GF-D8 (cell line): ENCODE results near the gene KLC3.

Source experiments
- DNase-seq: peaks from one replicate; lab custom pipeline; 2025; lab: John Stamatoyannopoulos, UW

The KLC3 gene

DNA sequence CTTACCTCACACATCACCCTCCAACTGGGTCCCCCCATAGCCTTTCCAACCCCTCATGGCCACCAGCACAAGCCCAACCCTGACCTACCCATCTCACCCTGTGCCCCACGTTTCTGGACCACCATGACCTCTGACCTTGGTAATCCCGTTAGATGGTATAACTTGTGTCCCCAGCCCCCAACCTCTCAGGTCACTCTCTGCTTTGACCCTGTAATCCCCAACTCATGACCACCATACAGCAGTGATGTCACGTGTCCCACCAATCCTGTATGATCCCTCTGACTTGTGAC lies 8.5 kb downstream of the KLC3 start:
- DNase-seq, result no peak

DNA sequence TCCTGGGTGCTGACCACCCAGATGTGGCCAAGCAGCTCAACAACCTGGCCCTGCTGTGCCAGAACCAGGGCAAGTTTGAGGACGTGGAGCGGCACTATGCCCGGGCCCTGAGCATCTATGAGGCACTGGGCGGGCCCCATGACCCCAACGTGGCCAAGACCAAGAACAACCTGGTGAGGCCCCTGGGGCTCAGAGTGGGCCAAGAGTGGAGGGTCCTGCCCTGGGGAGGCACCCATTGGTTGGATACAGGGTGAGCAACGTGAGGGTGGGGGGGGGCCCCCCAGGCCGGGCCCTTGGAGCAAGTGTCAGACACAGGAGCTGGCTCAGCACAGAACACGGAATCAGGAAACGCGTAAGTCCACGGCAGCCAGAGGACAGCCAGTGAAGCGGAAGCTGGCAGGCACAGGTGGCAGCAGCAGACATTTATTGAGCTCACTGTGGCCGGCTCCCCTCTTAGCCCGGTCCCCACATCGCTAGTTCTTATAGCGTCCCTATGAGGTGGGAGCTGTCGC lies 8.9 kb downstream of the KLC3 start:
- DNase-seq, result no peak

DNA sequence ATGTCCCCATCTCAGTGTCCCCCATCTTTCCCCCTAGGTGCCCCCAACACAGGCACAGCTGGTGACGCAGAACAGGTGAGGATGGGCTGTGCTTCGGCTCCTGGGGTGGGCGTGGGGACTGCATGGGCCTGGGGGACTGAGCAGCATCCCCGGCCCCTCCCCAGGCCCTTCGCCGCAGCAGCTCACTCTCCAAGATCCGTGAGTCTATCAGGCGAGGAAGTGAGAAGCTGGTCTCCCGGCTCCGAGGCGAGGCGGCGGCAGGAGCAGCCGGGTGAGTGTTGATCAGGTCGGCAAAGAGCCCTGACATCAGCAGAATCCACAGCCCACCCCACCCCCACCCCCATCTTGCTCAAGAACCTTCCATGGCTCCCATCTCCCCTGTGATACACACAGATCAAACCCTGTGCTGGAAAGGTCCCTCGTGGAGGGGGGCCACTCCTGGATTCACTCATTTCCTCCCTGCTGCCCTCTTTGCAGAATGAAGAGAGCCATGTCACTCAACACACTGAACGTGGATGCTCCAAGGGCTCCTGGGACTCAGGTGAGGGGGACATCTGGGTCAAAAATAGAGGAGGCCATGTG lies 10.0 kb downstream of the KLC3 start:
- no peak for DNase-seq

DNA sequence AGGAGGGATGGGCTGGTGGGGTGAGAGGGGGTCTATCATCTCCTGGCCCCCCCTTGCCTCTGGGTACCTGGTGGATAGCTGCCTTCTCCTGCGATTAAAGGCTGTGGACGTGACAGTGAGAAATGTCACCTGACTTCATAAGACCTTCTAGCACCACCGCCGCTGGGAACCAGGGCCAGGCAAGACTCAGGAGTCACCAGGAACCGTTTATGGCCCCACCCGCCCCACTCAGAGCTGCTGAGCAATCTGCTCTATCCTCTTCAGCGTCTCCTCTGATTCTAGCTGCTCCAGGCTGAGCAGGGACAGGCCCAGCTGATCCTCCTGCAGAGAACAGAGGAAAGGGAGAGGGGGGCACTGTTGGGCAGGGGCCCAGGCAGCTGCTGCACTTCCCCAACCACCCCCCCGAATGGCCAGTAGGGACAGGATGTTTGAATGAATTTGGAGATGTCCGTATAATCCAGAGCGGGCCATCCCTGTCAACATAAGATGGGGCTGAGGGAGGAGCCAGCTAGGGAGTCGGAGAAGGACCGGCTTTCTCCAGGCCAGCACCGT lies 10.9 kb downstream of the KLC3 start:
- no peak for DNase-seq

DNA sequence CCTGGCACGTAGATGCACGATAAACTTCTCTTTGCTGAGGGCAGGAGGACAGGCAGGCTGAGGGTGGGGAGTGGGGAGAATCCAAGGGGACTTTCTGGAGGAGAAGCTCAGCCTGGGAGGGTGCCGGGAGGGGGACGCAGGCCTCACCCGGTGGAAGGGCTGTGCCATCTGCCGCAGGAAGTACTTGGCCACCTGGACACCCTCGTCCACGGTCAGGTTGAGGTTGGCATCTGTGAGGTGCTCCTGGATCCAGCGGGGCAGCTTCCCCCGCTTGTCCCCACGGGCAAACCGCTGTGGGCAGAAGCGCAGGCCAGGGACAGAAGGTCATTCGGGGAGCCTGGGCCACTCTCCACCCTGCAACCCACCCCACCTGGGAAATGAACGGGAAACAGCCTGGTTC lies 11.5 kb downstream of the KLC3 start:
- DNase-seq, result no peak

DNA sequence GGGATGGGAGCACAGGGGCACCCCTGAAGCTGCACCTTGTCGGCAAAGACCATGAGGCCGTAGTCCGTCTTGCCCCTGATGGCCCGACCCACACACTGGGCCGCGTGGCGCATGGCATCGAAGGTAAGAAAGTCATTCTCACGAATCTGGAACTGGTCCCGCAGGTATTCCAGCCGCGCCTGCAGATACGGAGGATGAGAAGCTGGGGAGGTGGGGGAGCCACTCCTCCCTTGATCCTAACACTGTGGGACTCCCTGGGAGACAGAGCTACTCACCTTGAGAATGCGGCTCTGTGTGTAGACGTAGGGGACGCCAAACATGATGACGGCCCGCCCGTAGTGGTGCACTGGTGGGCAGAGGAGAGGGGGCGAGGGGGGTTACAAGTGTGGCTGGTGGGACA lies 11.9 kb downstream of the KLC3 start:
- no peak for DNase-seq

DNA sequence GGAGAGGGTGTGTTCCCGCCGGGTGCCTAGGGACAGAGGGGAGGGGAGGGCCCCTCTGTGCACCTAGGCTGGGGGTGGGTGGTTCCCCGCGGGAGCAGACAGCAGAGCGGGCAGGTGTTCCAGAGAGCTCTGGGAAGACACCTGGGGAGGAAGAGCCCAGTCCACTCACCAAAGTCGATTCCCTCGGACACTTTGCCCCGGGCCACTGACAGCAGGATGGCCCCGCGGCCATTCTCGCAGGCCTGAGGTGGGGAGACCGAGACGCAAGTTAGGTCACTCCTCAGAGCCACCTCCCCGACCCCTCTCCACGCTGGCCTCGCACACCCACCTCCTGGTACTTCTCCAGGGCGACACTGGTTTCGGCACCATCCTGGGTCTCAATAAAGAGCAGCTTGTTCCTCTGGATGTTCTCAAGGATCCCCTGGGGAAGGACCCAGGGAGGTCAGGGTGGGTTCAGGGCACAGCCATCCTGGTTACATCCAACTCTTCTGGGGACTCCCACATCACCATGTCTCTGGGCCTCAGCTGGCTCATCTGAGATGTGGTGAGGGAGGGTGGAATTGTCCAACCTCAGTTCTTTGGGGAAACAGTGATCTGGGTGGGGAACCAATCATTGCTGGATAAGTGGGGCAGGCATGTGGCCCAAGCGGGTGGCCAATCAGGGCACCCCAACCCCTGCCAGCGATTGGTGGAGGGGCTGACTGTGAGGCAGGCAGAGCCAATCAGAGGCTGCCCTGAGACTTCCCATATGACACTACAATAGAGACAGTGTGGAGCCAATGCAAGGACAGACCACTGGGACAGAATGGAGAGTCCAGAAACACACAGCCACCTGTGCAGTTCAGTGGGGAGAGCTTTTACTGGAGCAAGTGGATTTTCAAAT lies 12.6 kb downstream of the KLC3 start:
- DNase-seq, result no peak

DNA sequence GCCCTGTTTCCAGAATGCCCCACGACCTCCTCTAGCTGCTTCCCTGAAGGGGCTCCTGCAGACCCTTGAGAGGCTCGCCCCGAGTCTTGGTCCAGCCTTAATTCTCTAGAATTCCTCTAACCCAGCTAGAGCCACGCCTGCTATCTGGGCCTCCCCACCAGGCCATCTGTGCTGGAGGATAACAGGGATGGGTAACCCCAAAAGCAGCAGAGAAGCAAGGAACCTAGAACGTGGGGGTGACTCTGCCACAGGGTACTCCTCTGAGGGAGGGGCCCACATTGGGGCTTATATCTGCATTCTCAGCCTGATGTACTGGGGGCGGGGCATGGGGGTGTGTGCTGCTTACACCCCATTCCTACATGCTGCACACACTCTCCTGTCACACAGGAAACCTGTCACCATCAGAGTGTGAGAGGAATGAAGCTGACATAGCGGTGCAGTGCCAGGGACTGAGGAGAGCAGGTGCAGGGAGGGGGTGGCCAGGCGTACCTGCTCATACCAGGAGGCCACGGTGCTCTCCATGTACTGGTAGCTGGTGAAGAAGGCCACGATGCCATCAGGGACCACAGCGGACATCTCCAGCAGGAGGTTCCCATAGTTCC lies 13.8 kb downstream of the KLC3 start:
- DNase-seq, result no peak

DNA sequence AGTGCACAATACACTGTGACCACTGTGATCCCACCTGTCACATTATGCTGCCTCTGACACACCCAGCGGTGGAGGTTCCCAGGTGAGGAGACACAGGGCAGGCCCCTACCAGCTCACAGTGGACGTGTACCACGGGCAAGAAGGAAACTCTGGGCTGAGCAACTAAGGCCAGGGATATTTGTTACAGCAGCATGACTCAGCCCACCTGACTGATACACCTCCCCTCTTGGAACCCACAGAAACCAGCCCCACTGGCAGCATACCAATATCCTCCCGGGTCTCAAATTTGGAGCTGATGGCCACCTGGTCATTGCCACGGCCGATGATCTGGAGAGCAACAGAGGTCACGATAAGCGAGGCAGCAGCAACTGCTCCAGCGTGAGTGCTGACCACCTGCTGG lies 14.9 kb downstream of the KLC3 start:
- DNase-seq, result no peak

DNA sequence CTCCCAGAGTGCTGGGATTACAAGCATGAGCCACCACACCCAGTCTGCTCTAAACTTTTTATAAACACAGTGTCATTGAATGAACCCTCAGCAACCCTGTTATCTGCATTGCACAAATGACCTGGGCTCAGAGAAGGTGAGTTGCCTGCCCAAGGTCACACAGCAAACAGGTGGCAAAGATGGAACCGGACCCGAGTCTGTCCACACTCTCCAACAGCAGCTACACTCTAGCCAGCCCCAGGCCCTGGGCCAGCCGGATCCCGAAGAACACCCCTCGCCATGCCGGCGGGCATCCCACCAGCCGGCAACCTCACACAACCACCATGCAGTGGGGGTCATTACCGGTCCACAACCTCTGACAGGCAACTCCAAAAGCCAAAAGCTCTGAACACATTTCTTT lies 15.4 kb downstream of the KLC3 start:
- DNase-seq, result no peak

DNA sequence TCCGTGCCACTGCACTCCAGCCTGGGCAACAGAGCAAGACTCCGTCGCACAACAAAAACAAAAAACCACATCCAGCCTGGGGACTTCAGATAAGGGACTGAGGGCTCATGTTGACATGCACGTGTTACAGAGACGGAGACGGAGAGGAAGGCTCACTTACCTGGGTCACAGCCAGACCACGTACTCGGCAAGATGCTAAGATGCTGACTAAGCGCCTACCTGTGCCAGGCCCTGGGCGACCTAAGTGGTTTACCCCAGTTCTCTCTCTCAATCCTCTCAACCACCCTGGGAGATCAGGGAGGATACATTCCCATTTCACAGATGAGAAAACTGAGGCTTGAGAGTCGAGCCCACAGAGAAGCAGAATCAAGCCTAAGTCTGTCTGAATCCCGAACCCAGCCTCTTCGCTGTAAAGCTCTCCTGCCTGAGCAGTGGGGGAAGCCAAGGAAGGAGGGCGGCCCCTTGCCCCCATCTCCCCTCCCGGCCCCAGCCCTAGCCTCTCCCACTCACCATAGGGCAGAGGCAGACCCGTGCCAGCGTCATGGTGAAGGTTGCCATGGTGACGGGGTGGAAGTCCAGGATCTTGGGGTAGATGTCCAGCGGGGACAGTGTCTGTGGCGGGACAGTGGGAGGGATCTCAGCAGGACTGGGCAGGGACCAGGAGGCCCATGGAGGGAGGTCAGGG lies 16.4 kb downstream of the KLC3 start:
- no peak for DNase-seq

DNA sequence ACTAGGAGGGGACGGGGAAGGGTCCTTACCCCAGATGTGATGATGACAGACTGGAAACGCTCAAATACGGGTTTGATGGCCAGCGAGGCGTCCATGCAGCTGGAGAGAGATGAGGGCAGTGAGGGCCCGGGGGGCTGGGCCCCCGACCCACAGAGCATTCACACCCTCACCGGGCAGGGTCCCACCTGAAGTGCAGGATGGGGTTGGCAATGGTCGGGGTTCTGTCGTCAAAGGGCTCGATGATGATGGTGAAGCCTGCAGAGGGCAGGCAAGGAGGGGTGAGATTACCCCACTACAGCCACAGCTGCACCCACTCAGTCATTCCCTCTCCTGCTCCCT lies 16.9 kb downstream of the KLC3 start:
- no peak for DNase-seq

DNA sequence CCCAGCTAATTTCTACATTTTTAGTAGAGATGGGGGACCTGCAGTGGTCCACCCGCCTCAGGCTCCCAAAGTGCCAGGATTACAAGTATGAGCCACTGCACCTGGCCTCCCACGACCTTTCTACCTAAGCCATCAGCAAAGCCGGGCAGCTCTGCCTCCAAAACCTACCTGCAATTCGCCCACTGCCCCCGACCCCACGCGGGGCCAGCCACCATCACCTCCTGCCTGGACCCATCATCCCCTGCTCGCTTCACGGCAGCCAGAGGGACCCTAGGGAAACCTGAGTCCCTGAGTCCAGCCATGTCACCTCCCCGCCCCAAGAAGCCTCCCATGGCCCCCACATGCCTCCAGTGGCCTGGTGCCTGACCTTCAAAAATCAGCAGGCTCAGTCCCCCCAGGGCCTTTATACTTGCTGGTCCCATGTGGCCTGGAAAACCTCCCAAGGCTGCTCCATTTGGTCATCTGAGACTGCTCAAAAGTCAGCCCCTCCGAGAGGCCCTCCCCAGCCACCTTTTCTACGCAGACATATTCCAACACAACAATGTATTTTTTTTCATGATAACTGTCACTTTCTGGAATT lies 17.8 kb downstream of the KLC3 start:
- DNase-seq, result no peak

DNA sequence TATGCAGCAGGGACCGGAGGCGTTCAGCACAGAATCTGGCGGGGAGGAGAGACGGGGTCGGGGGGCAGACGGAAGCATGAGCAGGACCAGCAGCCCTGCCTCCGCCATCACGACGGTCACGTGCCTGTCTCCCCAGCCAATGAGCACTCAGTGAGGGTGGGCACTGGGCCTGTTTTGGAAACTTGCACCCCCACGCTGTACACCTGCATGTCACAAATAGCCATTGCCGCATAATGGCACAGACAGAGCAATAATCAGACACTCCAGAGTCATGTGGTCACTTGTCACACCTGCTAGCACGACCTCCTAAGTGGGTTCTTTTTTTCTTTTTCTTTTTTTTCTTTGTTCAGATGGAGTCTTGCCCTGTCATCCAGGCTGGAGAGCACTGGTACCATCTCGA lies 21.1 kb downstream of the KLC3 start:
- no peak for DNase-seq

DNA sequence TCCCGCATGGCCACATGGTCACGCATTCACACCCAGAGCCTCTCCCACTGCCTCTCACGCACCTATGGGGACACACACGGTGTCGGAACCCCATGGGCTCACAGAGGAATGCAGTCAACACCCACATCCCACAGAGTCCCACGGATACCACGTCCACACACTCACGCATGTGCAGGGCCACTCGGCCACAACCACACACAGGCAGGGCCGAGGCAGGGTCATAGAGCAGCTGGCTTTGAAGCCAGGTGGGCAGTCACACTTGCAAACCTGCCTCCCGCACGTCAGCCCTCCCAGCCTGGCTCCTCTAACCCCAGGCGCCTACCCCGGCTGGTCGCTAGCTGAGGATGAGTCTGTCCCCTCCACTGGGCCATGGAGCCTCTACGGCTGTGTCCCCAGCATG lies 21.7 kb downstream of the KLC3 start:
- DNase-seq, result no peak

DNA sequence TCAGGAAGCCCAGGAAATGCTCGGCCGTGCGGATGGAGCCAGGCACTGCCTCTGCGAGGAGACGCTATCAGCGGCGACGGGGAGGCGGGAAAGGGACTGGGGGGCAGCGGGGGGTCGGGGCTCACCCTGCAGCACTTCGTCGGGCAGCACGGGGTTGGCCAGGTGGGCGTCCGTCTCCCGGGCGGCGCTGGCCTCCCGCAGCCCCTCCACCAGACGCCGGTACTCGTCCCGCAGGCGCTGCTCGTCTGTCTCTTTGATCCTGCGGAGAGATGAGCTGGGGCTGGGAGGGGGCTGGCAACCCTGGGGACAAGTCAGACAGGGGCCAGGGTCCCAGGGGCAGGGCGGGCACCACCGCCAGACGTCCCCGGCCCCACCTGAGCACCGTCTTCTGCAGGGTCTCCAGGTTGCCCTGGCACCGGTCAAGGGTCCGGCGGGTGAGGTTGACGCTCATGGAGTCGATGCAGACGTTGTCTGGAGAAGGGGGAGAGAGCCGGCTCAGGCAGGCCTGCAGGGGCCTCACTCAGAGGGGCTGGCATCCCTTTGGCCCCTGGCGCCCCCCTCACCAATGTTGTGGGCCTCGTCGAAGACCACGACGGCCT lies 23.4 kb downstream of the KLC3 start:
- DNase-seq, result no peak

DNA sequence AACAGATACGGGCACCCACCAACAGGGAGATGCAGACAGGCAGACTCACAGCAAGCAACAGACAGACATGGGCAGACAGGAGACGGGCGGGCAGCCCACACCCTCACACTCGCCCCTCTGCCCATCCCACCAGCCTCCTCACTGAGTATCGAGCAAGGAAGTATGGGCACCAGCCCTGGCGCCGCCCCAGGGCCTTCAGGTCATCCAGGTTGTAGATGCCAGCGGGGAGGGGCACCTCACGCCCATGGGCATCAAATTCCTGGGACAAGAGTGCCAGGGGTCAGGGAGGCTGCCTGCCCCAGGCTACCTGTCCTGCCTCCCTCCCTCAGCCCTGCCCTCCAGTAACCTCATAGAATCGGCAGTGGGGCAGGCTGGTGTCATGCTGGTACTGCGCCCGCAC lies 24.1 kb downstream of the KLC3 start:
- DNase-seq, result no peak

DNA sequence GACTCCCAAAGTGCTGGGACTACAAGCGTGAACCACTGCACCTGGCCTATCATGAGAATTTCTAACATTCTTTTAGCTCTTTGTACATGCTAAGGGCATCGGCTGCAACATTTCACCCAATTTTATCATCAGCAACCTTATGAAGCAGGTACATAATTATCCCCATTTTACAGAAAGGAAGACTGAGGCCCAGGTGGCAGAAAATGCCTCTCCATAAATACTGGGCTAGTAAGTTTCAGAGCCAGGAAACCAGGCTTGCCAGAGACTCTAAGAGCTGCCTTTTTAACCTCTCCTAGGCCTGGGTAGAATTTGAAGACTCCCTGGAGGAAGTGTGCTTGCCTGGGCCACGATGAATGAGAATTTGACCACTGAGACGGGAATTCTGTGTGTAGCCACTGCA lies 27.6 kb downstream of the KLC3 start:
- DNase-seq, result no peak

DNA sequence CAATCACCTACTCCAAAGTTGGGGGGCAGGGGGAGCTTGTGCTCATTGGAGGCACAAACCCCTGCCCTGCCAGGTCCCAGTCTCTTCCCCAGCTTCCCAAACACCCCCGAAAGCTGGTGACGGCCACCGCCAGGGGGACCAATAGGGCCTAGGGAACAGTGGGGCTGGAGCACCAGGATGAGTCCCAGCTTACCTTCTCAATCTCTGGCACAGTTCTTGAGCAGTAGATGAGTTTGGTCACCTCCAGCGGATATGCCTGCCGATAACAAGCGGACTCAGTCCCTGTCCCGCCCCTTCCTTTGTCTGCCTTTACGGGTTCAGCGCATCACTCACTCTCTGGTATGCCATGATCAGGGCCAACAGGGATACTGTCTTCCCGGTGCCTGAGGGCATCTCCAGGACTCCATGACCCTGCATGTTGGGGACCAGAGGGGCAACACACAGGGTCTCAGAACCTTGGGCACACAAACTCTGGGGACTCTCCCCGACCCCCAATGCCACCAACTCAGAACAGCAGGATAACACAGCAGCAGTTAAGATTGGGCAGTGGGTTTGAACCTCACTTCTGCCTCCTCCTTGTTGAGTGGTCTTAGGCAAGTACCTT lies 28.3 kb downstream of the KLC3 start:
- no peak for DNase-seq

DNA sequence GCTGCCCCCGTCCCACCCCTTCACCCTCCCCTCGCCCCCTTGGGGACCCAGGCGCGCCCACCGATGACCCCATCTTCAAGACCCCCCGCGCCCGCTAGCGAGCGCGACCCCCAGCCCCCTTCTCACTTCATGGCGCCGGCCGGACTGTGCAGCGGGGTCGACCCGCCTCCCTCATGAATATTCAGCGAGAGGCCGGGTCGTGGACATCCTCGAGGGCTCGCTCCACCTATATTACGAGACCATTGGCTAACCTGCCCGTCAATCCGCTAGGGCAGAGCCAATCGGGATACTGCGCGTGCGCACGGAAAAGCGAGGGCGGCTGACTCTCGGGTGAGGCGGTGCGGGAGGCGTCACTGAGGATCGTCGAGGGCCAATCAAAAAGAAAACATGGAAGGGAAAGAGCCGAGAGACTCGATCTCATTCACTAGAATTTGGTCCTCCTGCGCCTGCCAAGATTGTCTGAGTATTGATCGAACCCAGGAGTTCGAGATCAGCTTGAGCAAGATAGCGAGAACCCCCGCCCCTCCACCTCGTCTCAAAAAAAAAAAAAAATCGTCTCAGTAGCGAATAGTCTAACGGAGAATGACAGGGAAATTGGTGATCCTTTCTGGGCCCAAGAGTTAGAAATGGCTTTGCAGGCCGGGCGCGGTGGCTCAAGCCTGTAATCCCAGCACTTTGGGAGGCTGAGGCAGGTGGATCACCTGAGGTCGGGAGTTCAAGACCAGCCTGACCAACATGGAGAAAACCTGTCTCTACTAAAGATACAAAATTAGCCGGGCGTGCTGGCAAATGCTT lies 30.1 kb downstream of the KLC3 start, which contains the start of gene ERCC2:
ERCC2 (minus strand) TSS at position 164 of the 795 bp plus-strand sequence; CDS start at position 131, 33 bp downstream.
- DNase-seq, result peak; percentile 90
